Ishikawa (cell line): ENCODE data around the gene CUTC.

ENCODE experiments used
- CEBPB ChIP-seq: IDR thresholded peaks from 2 replicates; pipeline ENCODE4 v1.6.1; 2012
- CREB1 ChIP-seq: IDR thresholded peaks from 2 replicates; pipeline ENCODE4 v1.6.1; 2012; ENCODE audit warnings: low read depth
- EGR1 ChIP-seq: IDR thresholded peaks from 2 replicates; pipeline ENCODE4 v1.6.1; 2012
- EP300 ChIP-seq: IDR thresholded peaks from 2 replicates; pipeline ENCODE4 v1.6.1; 2012; ENCODE audit warnings: borderline replicate concordance
- FOXM1 ChIP-seq: IDR thresholded peaks from 2 replicates; pipeline ENCODE4 v1.6.1; 2012; ENCODE audit warnings: low read depth, borderline replicate concordance
- NFIC ChIP-seq: IDR thresholded peaks from 2 replicates; pipeline ENCODE4 v1.6.1; 2012
- RAD21 ChIP-seq: IDR thresholded peaks from 2 replicates; pipeline ENCODE4 v1.6.1; 2012; ENCODE audit warnings: low read depth
- REST ChIP-seq: IDR thresholded peaks from 2 replicates; pipeline ENCODE4 v1.6.1; 2012; ENCODE audit warnings: low read depth, mild to moderate bottlenecking
- TAF1 ChIP-seq: IDR thresholded peaks from 2 replicates; pipeline ENCODE4 v1.6.1; 2012; ENCODE audit warnings: low read depth, mild to moderate bottlenecking
- TCF12 ChIP-seq: IDR thresholded peaks from 2 replicates; pipeline ENCODE4 v1.6.1; 2012; ENCODE audit warnings: low read depth
- YY1 ChIP-seq: IDR thresholded peaks from 2 replicates; pipeline ENCODE4 v1.6.1; 2012; ENCODE audit warnings: low read depth
- ZBTB7A ChIP-seq: IDR thresholded peaks from 2 replicates; pipeline ENCODE4 v1.6.1; 2012; ENCODE audit warnings: low read depth
- TF ChIP-seq, protein P1 (sequence below): IDR thresholded peaks from 2 replicates; pipeline ENCODE4 v1.6.1; 2012

- TF ChIP-seq CEBPB (no peak), YY1 (no peak), CREB1 (no peak), NFIC (no peak), TAF1 (no peak), REST (no peak), EP300 (no peak), RAD21 (no peak), ZBTB7A (no peak), TCF12 (no peak), EGR1 (no peak), FOXM1 (no peak)
- TF ChIP-seq, protein P1, sequence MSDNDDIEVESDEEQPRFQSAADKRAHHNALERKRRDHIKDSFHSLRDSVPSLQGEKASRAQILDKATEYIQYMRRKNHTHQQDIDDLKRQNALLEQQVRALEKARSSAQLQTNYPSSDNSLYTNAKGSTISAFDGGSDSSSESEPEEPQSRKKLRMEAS: no peak
These were observed 565 bp upstream of the CUTC start for GRCh38 chr10:99731306-99732032.
